GM12872 (cell line): Measurements from ENCODE around the gene RPE65.

Source experiments
- CTCF ChIP-seq: IDR thresholded peaks from 3 replicates; pipeline ENCODE4 v1.5.1; 2011; ENCODE audit warnings: low read depth, mild to moderate bottlenecking, low read length, moderate library complexity; ENCODE audit not compliant: insufficient read depth

The RPE65 gene

GRCh38 chr1:68379085-68379478 lies 70.7 kb downstream of the RPE65 start:
- no peak for TF ChIP-seq CTCF
